HCEC 1CT (cell line): Measurements from ENCODE around the gene TEX13C.
"Not testable (repeated sequence)": the region's sequence is repeated elsewhere in the genome, so short reads cannot be mapped to it uniquely, and the experiment has no call there.

Source experiments
- DNase-seq: peaks from one replicate; pipeline ENCODE4 v3.0.0-alpha.2; 2017

The TEX13C gene

GRCh38 chrX:125319646-125320521 is at the start of gene TEX13C:
TSS of gene TEX13C (plus strand) at chrX:125319871. CDS start at chrX:125320120, 249 bp downstream.
- no peak for DNase-seq

- no peak for DNase-seq
These were observed 32.4 kb upstream of the TEX13C start for GRCh38 chrX:125287282-125287681.

GRCh38 chrX:125288343-125288742 is 31.3 kb upstream of the TEX13C start:
- DNase-seq, result no peak

GRCh38 chrX:125289209-125289608 is 30.5 kb upstream of the TEX13C start:
- DNase-seq, result no peak

- DNase-seq, result no peak
These were observed 29.8 kb upstream of the TEX13C start for GRCh38 chrX:125289920-125290319.

GRCh38 chrX:125291124-125291523 is 28.5 kb upstream of the TEX13C start:
- DNase-seq, result no peak

- no peak for DNase-seq
These were observed 25.6 kb upstream of the TEX13C start for GRCh38 chrX:125293850-125294780.

GRCh38 chrX:125295337-125295736 is 24.3 kb upstream of the TEX13C start:
- DNase-seq, result no peak

GRCh38 chrX:125298871-125299270 is 20.8 kb upstream of the TEX13C start:
- DNase-seq, result no peak

- no peak for DNase-seq
These were observed 13.3 kb upstream of the TEX13C start for GRCh38 chrX:125306335-125306866.

- DNase-seq, result no peak
These were observed 11.0 kb upstream of the TEX13C start for GRCh38 chrX:125308653-125309052.

- DNase-seq, result not testable (repeated sequence)
These were observed 505 bp upstream of the TEX13C start for GRCh38 chrX:125319166-125319565.

- DNase-seq, result no peak
These were observed 2.8 kb downstream of the TEX13C start for GRCh38 chrX:125322431-125322830.

GRCh38 chrX:125326599-125326998 is 6.9 kb downstream of the TEX13C start:
- DNase-seq, result no peak

GRCh38 chrX:125327891-125328290 is 8.2 kb downstream of the TEX13C start:
- DNase-seq, result no peak

- no peak for DNase-seq
These were observed 13.9 kb downstream of the TEX13C start for GRCh38 chrX:125333583-125333982.

GRCh38 chrX:125340490-125340889 is 20.8 kb downstream of the TEX13C start:
- DNase-seq, result no peak

- no peak for DNase-seq
These were observed 54.5 kb downstream of the TEX13C start for GRCh38 chrX:125374169-125374568.
